ENCODE measurements around the gene RELN.

DNA sequence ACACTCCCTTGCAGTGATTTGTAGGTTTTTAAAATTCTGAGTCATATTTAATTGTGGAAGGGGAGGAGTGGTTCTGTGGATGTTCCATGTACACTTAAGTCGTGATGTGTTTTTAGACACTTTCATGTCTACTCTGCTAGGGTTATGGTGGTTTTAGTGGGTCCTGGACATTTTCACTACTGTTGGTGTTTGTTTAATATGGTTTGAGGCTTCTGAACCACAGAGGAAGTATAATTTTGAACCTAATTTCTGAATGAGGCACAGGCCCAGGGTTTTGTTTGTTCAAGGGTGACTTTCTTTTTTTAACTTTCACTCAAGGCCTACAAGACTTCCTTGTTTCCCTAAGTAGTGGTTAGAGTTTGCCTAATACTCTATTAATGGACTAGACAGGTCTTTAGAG is 556.7 kb downstream of the RELN start:
- TF ChIP-seq CTCF (IDR thresholded peaks at IDR 0.05) (no peak), POLR2AphosphoS5 (IDR thresholded peaks at IDR 0.05; ENCODE audit: low read depth, low read length) (no peak)

Measured in Panc1 (cell line).